ENCODE results near the gene OR2T27.

OR2T27 gene

GRCh38 chr1:248631354-248632008, 23.8 kb downstream of the OR2T27 start:
- Histone ChIP-seq H3K36me3 (ENCODE audit: control insufficient read depth, insufficient read depth, low read length) (no peaks in the 10 kb centered on the region), H3K9ac (ENCODE audit: low read length) (no peak overlapping the region), H3K4me1 (ENCODE audit: control insufficient read depth, insufficient read depth, low read length) (no peaks in the 10 kb centered on the region), H3K4me3 (ENCODE audit: low read length) (no peak overlapping the region), H3K27me3 (ENCODE audit: control insufficient read depth, insufficient read depth, low read length) (no peaks in the 10 kb centered on the region), H3K9me3 (ENCODE audit: control insufficient read depth, low read length) (no peaks in the 10 kb centered on the region)

- no peaks in the 10 kb centered on the region for H3K27me3 ChIP-seq (ENCODE audit: control insufficient read depth, insufficient read depth, low read length)
- no peak overlapping the region for H3K9ac ChIP-seq (ENCODE audit: low read length)
- no peaks in the 10 kb centered on the region for H3K9me3 ChIP-seq (ENCODE audit: control insufficient read depth, low read length)
- no peak overlapping the region for H3K4me3 ChIP-seq (ENCODE audit: low read length)
- H3K36me3 ChIP-seq (ENCODE audit: control insufficient read depth, insufficient read depth, low read length) = no peaks in the 10 kb centered on the region
- H3K4me1 ChIP-seq (ENCODE audit: control insufficient read depth, insufficient read depth, low read length) = no peaks in the 10 kb centered on the region
These were observed 24.8 kb downstream of the OR2T27 start for GRCh38 chr1:248630551-248630950.

DNA sequence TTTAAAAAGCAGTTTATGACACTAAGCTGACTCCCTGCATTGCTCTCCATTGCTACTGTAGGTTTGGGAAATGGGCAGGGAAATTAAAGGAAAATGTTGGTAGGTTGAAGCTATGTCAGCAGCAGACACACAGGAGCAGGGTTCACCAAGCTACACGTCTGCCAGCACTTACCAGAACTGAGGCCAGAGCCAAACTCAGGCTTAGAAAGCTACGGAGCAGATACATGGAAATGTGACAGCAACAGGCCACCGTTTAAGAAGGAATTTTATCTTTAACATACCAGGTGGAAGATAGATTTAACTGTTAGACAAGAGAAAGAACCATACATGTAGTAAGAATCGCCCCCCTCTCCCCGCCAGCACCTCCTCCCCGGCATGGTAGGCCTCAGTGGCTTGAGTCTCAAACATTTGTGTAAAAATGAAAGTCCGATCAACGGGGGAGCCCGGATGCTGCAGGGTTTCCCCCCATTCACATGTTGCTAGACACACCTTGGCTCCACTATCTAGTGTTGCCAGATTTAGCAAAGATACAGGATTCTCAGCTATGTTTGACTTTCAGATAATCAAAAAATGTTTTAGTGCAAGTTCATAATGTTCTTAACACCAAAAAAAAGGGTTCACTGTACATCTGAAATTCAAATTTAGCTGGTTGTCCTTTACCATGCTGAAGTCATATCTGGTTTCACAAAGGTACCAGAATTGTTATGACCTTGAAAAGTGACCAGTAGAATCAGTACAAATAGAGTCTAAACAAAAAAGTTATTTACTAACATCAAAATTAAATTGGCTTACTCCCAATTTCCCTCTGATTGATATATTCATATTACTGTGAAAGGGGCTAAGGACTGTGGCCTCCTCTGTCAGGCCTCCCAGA, 27.1 kb downstream of the OR2T27 start:
- H3K4me1 ChIP-seq (ENCODE audit: control insufficient read depth, insufficient read depth, low read length) = no peaks in the 10 kb centered on the region
- no peaks in the 10 kb centered on the region for H3K27me3 ChIP-seq (ENCODE audit: control insufficient read depth, insufficient read depth, low read length)
- no peak overlapping the region for H3K9ac ChIP-seq (ENCODE audit: low read length)
- no peak overlapping the region for H3K4me3 ChIP-seq (ENCODE audit: low read length)
- no peaks in the 10 kb centered on the region for H3K36me3 ChIP-seq (ENCODE audit: control insufficient read depth, insufficient read depth, low read length)
- no peaks in the 10 kb centered on the region for H3K9me3 ChIP-seq (ENCODE audit: control insufficient read depth, low read length)

DNA sequence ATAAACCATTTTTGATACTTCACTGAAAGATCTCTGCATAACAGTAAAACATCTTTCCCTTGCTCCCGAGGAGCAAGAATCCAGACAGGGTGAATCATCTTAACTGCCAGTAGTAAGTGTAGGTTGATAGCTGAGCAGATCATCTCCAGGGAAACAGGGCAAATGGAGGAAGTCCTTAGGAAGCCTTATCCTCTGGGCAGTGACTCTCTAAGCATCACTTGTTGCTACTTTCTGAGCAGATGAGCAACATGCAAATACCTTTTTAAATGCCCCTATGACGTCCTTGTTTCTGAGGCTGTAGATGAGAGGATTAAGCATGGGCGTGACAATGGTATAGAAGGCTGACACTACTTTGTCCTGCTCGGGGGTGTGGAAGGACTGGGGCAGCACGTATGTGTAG, 29.4 kb downstream of the OR2T27 start:
- Histone ChIP-seq H3K4me3 (ENCODE audit: low read length) (no peak overlapping the region), H3K9ac (ENCODE audit: low read length) (no peak overlapping the region), H3K9me3 (ENCODE audit: control insufficient read depth, low read length) (no peaks in the 10 kb centered on the region), H3K36me3 (ENCODE audit: control insufficient read depth, insufficient read depth, low read length) (no peaks in the 10 kb centered on the region), H3K27me3 (ENCODE audit: control insufficient read depth, insufficient read depth, low read length) (no peaks in the 10 kb centered on the region), H3K4me1 (ENCODE audit: control insufficient read depth, insufficient read depth, low read length) (no peaks in the 10 kb centered on the region)

- H3K36me3 ChIP-seq (ENCODE audit: control insufficient read depth, insufficient read depth, low read length) = no peaks in the 10 kb centered on the region
- no peaks in the 10 kb centered on the region for H3K9me3 ChIP-seq (ENCODE audit: control insufficient read depth, low read length)
- H3K27me3 ChIP-seq (ENCODE audit: control insufficient read depth, insufficient read depth, low read length) = no peaks in the 10 kb centered on the region
- no peak overlapping the region for H3K4me3 ChIP-seq (ENCODE audit: low read length)
- H3K9ac ChIP-seq (ENCODE audit: low read length) = no peak overlapping the region
- H3K4me1 ChIP-seq (ENCODE audit: control insufficient read depth, insufficient read depth, low read length) = no peaks in the 10 kb centered on the region
These were observed 30.2 kb downstream of the OR2T27 start for GRCh38 chr1:248625166-248625565.

DNA sequence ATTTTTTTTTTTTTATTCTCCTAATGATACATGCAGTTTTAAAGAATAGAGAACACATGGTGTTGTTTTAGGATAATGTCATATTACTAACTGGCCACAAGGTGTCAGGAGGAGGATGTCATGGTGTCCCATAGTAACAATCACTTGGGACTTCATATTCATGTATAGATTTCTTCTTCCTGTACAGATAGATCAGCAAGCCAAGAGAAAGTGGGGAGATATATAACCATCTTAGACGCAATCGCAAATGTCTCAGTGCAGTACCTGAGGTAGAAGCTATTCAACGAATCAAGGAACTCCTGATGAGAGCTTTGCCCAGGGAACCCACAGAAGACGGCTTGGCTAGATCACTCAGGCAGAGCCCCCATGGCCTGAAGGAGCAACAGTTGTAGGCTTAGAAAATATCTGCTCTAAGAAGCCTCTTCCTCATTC, 32.7 kb downstream of the OR2T27 start:
- H3K4me3 ChIP-seq (ENCODE audit: low read length) = no peak overlapping the region
- no peaks in the 10 kb centered on the region for H3K36me3 ChIP-seq (ENCODE audit: control insufficient read depth, insufficient read depth, low read length)
- no peaks in the 10 kb centered on the region for H3K4me1 ChIP-seq (ENCODE audit: control insufficient read depth, insufficient read depth, low read length)
- H3K9me3 ChIP-seq (ENCODE audit: control insufficient read depth, low read length) = no peaks in the 10 kb centered on the region
- H3K27me3 ChIP-seq (ENCODE audit: control insufficient read depth, insufficient read depth, low read length) = no peaks in the 10 kb centered on the region
- no peak overlapping the region for H3K9ac ChIP-seq (ENCODE audit: low read length)

DNA sequence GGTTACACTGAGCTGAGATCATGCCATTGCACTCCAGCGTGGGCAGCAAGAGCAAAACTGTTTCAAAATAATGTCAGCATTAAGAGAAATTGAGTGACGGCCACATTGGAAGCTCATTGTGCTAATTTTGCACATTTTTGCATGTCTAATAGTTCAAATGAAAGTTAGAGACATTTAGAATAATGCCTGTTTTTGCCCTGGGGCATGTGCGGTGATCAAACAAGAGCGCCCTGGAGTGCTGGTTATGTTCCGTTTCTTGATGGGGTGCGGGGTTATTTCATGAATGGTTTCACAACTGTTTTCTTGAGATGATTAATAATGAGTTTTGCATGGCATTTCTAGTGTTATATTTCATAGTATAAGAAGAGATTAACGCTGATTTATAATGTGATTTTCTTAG, 33.6 kb downstream of the OR2T27 start:
- no peaks in the 10 kb centered on the region for H3K27me3 ChIP-seq (ENCODE audit: control insufficient read depth, insufficient read depth, low read length)
- H3K4me1 ChIP-seq (ENCODE audit: control insufficient read depth, insufficient read depth, low read length) = no peaks in the 10 kb centered on the region
- no peak overlapping the region for H3K9ac ChIP-seq (ENCODE audit: low read length)
- no peaks in the 10 kb centered on the region for H3K9me3 ChIP-seq (ENCODE audit: control insufficient read depth, low read length)
- H3K4me3 ChIP-seq (ENCODE audit: low read length) = no peak overlapping the region
- no peaks in the 10 kb centered on the region for H3K36me3 ChIP-seq (ENCODE audit: control insufficient read depth, insufficient read depth, low read length)

GRCh38 chr1:248618878-248619277, 36.5 kb downstream of the OR2T27 start:
- no peaks in the 10 kb centered on the region for H3K9me3 ChIP-seq (ENCODE audit: control insufficient read depth, low read length)
- H3K4me3 ChIP-seq (ENCODE audit: low read length) = no peak overlapping the region
- H3K4me1 ChIP-seq (ENCODE audit: control insufficient read depth, insufficient read depth, low read length) = no peaks in the 10 kb centered on the region
- H3K36me3 ChIP-seq (ENCODE audit: control insufficient read depth, insufficient read depth, low read length) = no peaks in the 10 kb centered on the region
- no peaks in the 10 kb centered on the region for H3K27me3 ChIP-seq (ENCODE audit: control insufficient read depth, insufficient read depth, low read length)
- no peak overlapping the region for H3K9ac ChIP-seq (ENCODE audit: low read length)

DNA sequence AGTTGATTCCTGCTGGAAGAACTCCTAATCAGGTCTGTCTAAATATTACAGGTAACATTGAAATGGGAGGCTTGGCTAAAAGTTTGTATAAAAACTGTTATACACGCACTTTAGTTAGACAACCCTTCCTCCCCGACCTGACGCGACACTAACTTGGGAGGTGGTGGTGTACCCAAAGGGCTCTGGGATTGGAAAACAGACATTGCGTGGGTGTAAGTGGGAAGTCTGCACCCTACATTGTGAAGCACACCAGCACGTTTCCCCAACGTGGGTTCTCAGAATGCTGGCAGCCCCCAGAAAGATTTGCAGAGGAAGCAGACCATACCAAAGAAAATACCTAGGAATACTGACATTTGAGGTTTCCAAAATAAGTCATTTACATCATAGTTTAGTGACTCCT, 37.2 kb downstream of the OR2T27 start:
- Histone ChIP-seq H3K4me1 (ENCODE audit: control insufficient read depth, insufficient read depth, low read length) (no peaks in the 10 kb centered on the region), H3K9ac (ENCODE audit: low read length) (no peak overlapping the region), H3K27me3 (ENCODE audit: control insufficient read depth, insufficient read depth, low read length) (no peaks in the 10 kb centered on the region), H3K9me3 (ENCODE audit: control insufficient read depth, low read length) (no peaks in the 10 kb centered on the region), H3K4me3 (ENCODE audit: low read length) (no peak overlapping the region), H3K36me3 (ENCODE audit: control insufficient read depth, insufficient read depth, low read length) (no peaks in the 10 kb centered on the region)

DNA sequence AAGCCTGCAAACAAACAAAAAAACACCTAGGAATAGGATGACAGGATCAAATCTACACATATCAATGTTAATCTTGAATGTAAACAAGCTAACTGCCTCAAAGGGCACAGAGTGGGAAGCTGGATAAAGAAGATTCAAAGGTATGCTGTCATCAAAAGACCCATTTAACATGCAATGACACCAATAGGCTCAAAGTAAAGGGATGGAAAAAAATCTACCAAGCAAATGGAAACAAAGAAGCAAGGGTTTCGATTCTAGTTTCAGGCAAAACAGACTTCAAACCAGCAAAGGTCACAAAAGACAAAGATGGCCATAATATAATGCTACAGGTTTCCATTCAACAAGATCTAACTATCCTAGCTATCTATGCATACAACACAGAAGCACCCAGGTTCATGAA, 41.6 kb downstream of the OR2T27 start:
- Histone ChIP-seq H3K9me3 (ENCODE audit: control insufficient read depth, low read length) (no peaks in the 10 kb centered on the region), H3K27me3 (ENCODE audit: control insufficient read depth, insufficient read depth, low read length) (no peaks in the 10 kb centered on the region), H3K36me3 (ENCODE audit: control insufficient read depth, insufficient read depth, low read length) (no peaks in the 10 kb centered on the region), H3K9ac (ENCODE audit: low read length) (no peak overlapping the region), H3K4me3 (ENCODE audit: low read length) (no peak overlapping the region), H3K4me1 (ENCODE audit: control insufficient read depth, insufficient read depth, low read length) (no peaks in the 10 kb centered on the region)

DNA sequence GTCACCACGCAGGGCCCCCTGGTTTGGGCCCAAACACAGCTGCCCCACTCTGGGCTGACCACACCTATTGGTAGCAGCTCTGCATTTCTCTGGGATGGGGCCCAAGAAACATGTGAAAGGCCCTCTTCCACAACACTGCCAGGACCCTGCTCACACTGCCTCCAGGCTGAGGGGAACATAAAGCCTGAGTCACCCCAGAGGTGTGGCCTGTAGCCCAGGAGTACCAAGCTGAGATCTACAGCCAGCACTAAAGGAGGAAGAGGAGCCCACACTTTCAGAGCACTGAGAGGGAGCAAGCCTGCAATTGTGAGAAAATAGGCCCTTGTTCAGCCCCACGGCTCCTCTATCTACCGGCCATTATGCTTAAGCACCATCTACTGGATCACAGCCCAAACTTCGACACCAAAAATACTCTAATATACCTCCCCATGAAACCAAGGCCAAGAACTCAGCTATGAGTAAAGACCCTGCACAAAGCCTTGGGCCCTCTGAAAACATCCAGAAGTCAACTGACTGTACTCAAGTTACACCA, 43.4 kb downstream of the OR2T27 start:
- H3K9me3 ChIP-seq (ENCODE audit: control insufficient read depth, low read length) = no peaks in the 10 kb centered on the region
- H3K4me3 ChIP-seq (ENCODE audit: low read length) = no peak overlapping the region

DNA sequence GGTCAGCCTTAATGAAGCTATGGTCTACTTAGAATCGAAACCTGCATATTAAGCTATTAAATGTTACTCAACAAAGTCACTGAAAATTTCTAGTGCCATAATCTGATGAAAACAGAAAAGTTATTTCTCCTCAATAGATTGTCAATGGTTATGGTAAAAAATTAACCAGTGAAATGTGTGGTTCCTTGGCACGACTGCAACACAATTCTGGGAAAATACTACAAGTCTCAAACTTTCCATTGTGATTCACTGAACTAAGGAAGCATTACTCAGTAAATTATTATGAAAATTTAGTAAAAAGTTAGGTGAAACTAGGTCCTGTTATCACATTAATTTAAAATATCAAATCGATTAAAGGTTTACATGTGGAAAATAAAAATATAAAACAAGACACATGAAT, 45.0 kb downstream of the OR2T27 start:
- H3K27me3 ChIP-seq (ENCODE audit: control insufficient read depth, insufficient read depth, low read length) = no peaks in the 10 kb centered on the region

More for the DNA sequence above, 43.4 kb downstream of the OR2T27 start:
- Histone ChIP-seq H3K9ac (ENCODE audit: low read length) (no peak overlapping the region), H3K27me3 (ENCODE audit: control insufficient read depth, insufficient read depth, low read length) (no peaks in the 10 kb centered on the region), H3K36me3 (ENCODE audit: control insufficient read depth, insufficient read depth, low read length) (no peaks in the 10 kb centered on the region), H3K4me1 (ENCODE audit: control insufficient read depth, insufficient read depth, low read length) (no peaks in the 10 kb centered on the region)

More for the DNA sequence above, 45.0 kb downstream of the OR2T27 start:
- no peaks in the 10 kb centered on the region for H3K36me3 ChIP-seq (ENCODE audit: control insufficient read depth, insufficient read depth, low read length)
- H3K9me3 ChIP-seq (ENCODE audit: control insufficient read depth, low read length) = no peaks in the 10 kb centered on the region
- H3K4me1 ChIP-seq (ENCODE audit: control insufficient read depth, insufficient read depth, low read length) = no peaks in the 10 kb centered on the region
- no peak overlapping the region for H3K4me3 ChIP-seq (ENCODE audit: low read length)
- no peak overlapping the region for H3K9ac ChIP-seq (ENCODE audit: low read length)

Data from mucosa of stomach (tissue), 1 donor.